OCI-LY1 (cell line): ENCODE data around the gene DKK1.

Experiments used
- CTCF ChIP-seq: fragments of 200-600 bp; sonication (generic), shearing (Covaris generic); IDR thresholded peaks from 2 replicates; pipeline ENCODE4 v1.5.1; 2017; ENCODE audit warnings: mild to moderate bottlenecking, antibody characterized with exemption, low read length, moderate library complexity, mixed read lengths
- EZH2 ChIP-seq: fragments of 200-600 bp; sonication (generic), shearing (Covaris generic); IDR thresholded peaks from 2 replicates; pipeline ENCODE4 v1.8.0; 2017; ENCODE audit warnings: borderline replicate concordance, mixed run types, mild to moderate bottlenecking, antibody characterized with exemption, low read length, moderate library complexity, mixed read lengths

- TF ChIP-seq CTCF (no peak), EZH2 (no peak)
Observed at GRCh38 chr10:52318822-52319464, 4.9 kb downstream of the DKK1 start.
